ENCODE measurements around the gene SLC16A10.

DNA sequence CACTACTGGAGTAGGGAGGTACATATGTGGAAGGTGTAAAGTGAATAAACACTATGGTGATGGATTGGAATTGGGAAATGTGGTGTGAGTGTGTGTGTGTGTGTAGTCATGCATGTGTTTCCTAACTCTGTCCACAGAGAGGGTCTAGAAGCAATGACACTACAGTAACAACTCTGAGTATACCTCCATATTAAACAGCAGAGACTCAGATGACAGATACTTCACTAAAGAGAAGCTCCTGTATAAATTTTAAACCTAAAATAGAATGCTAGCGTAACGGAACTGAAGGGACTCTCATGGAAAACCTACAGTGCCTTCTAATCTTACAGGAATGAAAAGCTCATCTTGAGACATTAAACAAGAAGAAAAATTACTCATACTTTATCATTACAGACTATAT lies 150.5 kb downstream of the SLC16A10 start:
- TF ChIP-seq, protein P1, sequence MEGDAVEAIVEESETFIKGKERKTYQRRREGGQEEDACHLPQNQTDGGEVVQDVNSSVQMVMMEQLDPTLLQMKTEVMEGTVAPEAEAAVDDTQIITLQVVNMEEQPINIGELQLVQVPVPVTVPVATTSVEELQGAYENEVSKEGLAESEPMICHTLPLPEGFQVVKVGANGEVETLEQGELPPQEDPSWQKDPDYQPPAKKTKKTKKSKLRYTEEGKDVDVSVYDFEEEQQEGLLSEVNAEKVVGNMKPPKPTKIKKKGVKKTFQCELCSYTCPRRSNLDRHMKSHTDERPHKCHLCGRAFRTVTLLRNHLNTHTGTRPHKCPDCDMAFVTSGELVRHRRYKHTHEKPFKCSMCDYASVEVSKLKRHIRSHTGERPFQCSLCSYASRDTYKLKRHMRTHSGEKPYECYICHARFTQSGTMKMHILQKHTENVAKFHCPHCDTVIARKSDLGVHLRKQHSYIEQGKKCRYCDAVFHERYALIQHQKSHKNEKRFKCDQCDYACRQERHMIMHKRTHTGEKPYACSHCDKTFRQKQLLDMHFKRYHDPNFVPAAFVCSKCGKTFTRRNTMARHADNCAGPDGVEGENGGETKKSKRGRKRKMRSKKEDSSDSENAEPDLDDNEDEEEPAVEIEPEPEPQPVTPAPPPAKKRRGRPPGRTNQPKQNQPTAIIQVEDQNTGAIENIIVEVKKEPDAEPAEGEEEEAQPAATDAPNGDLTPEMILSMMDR (IDR thresholded peaks at IDR 0.05): no peak
- TF ChIP-seq POLR2A (IDR thresholded peaks at IDR 0.05): no peak

Data from sigmoid colon (tissue), 3 donors.